Activated CD4-positive, alpha-beta T cell treated with anti-CD3 and anti-CD28 coated beads for 1 hour (primary cell): ENCODE data around the gene ABCA13.

Source experiments
- DNase-seq: peaks from one replicate; pipeline ENCODE4 v3.0.0-alpha.2; 2020

Gene ABCA13

DNA sequence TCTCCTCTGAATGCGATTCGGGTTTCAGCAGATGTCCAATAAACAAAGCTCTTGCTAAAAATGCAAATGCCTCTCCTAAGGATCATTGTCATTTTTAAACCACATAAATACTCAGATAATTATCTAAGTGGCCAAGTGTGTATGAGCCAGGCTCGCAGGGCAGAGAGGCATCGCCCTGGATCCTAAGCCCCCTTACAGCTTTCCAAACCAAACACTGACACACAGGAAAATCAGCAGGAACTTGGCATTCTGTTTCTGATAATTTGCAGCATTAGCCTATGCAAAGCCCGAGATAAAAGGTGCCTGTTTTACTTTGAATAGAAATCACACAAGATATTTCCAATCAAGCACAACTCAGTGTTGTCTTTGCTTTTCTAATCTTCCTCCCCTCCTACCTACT, 134.4 kb downstream of the ABCA13 start:
- no peak for DNase-seq

DNA sequence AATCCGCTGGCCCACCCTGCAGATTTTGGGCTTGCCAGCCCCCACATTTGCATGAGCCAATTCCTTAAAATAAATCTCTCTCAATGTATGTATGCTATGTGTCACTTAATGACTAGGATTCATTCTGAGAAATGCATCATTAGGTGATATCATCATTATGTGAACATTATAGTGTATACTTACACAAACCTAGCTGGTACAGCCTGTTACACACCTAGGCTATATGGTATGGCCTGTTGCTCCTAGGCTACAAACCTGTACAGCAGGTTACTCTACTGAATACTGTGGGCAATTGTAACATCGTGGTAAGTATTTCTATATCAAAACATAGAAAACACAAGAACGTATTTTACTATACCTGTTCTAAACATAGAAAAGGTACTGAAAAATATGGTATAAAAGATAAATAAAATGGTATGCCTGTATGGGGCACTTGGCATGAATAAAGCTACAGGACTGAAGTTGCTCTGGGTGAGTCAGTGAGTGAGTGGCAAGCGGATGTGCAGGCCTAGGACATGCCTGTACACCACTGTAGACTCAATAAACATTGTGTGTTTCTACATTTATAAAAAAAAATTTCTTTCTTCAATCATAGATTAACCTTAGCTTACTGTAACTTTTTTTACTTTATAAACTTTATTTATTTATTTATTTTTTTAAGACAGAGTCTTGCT, 135.9 kb downstream of the ABCA13 start:
- no peak for DNase-seq

DNA sequence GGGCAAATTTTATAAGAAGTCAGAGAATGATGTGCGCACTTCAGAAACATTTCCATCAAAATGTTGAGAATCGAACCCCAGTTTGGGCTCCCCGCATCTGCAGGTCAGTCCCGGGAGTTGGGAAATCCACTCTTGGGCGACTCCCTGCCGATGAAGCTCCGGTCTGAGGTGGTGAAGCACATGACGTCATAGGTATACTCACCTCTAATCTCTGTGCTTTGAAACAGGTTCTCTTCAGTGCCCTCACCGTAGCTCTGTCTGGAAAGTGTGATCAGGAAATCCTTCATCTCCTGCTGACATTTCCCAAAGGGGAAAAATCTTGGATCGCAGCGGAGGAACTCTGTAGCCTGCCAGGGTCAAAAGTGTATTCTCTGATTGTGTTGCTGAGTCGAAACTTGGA, 138.5 kb downstream of the ABCA13 start:
- DNase-seq, result no peak

GRCh38 chr7:48311464-48312100, 140.3 kb downstream of the ABCA13 start:
- DNase-seq, result no peak

DNA sequence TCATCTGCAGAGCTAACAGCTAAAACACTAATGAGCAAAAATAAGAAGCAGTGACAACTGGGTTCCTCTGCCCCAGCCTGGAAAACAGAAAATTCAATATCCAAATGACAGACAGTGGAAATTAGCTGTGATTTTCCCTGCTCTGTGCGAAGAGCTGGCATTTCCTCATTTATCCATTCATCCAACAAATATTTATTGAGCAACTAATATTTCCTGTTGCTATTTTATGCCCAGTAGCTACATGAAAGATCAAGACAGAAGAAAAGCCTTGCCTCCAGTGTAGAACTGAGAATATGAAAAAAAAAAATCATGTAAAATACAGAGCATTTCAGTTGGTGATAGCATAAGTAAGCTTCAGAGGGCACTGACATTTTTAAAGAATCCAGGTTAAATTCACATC, 140.9 kb downstream of the ABCA13 start:
- no peak for DNase-seq

DNA sequence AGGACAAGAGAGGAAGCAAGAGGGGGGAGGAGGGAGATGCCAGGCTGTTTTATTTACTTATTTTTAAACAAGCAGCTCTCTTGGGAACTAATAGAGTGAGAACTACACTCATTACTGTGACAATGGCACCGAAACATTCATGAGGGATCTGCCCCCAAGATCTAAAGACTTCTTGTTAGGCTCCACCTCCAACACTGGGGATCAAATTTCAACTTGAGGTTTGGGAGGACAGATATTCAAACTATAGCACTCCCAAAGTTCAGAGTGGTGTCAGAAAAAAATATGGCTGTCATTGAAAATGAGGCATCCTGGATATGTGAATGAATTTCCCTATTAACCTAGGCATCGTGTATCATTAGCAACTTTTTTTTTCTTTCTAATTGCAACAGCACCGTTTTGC, 145.5 kb downstream of the ABCA13 start:
- no peak for DNase-seq

DNA sequence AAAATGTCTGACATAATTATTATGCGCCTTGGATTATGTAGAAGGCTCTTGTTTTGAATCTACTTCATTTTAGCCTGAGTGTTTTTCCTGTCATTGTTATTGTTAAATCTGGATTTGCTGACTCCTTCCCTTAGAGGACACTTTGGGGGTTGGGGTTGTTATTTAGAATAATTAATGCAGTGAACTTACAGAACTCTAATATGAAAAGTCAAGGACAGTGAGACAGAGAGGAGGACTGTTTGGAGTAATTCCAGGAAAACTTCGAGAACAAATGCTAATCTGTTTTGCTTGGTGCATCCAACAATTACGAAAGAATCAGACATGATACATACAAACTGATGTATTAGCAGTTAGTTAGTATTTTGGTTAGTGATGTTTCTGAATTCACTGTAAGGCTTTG, 146.1 kb downstream of the ABCA13 start:
- DNase-seq, result no peak

GRCh38 chr7:48321319-48322010, 150.2 kb downstream of the ABCA13 start:
- DNase-seq, result no peak

- DNase-seq, result no peak
These were observed 165.9 kb downstream of the ABCA13 start for GRCh38 chr7:48337012-48337621.

DNA sequence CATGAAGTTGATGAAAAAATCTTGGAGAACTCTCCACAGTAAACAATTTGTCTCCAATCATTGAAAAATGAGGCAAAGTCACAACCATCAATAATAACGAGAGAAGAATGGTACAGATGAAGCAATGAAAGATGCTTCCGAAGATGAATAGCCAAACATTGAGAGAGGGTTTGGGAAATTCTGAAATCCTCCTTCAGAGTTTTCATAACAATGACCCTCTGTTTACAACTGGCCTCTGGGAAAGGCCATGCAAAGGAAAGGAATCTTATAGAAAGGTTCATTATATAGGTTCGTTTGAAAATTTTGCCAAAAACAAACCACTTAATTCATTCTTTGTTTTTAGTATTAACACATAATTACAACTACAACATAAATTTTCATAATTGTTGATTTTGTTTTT, 166.5 kb downstream of the ABCA13 start:
- no peak for DNase-seq

DNA sequence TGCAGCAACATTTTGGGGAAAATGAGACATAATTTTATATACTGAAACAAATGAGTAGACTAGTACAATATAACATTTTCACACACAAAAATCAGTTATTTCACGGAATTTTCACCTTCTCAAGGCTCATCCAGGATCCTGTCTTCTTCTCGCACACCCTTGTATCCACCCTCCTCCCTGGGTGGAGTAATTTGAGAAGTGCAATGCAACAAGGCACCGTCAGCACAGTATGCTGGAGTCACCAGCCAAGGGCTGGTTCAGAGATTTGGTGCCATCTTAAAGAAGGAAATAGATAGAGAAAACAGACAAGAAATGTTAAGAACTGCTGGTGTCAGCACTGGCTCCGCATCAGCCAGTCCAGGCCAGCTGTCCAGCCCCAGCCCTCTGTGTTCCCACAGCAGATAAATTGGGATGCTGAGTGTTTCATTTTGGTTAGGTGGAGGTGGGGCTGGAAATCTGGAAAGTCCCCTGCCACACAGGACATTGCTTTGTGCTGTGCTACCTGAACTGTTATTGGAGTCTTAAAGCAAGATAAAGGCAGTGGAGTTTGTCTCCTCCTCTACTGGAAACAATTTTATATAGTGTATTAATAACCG, 176.1 kb downstream of the ABCA13 start:
- no peak for DNase-seq

- no peak for DNase-seq
These were observed 179.3 kb downstream of the ABCA13 start for GRCh38 chr7:48350515-48350914.

GRCh38 chr7:48351900-48352299, 180.6 kb downstream of the ABCA13 start:
- no peak for DNase-seq

GRCh38 chr7:48355346-48355745, 184.1 kb downstream of the ABCA13 start:
- no peak for DNase-seq

DNA sequence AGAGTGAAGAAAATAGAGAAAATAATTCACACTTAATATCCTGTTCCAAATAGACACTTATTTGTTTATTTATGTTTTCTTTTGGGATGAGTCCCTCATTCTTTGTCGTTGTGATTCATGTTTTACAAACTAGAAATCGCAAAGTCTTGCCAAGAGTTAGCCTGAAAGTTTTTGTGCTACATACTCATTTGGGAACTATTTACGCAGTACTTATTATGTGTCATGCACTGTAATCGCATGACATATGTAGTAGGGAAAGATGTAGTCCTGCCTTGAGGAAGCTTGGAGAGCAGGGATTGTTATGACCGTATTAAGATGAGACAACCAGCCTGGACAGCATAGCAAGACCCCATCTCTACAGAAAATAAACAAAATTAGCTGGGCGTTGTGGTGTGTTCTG, 189.3 kb downstream of the ABCA13 start:
- DNase-seq, result no peak

- no peak for DNase-seq
These were observed 191.9 kb downstream of the ABCA13 start for GRCh38 chr7:48363174-48363573.

- DNase-seq, result no peak
These were observed 193.8 kb downstream of the ABCA13 start for GRCh38 chr7:48365010-48365409.

GRCh38 chr7:48366096-48366495, 194.8 kb downstream of the ABCA13 start:
- no peak for DNase-seq

GRCh38 chr7:48376263-48376662, 205.0 kb downstream of the ABCA13 start:
- no peak for DNase-seq

- no peak for DNase-seq
These were observed 209.7 kb downstream of the ABCA13 start for GRCh38 chr7:48380921-48381320.

- no peak for DNase-seq
These were observed 210.3 kb downstream of the ABCA13 start for GRCh38 chr7:48381571-48381970.

DNA sequence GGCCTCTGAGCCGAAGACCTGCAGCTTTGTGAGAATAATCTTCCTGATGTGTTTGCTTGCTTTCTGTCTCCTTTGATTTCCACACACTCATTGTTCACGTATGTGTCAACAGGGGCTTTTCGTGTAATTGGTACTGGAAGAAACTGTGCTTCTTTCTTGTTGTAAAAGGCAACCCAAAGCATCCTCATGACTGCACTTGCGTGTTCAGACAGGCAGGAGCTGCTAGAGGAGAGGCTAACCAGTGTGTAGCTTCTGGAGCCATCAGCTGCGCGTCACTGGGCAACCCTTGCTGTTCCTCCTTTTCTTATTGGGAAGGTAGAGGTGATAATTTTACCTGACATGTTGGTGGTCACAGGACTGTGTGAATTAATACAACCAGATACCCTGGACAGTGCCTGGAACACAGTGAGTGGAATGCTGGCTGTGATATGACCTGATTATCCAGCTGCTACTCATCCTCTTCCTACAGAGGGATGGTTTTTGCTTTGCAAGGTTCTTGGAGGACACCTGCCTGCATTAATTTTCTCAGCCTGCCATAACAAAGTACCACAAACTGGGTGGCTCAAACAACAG, 213.0 kb downstream of the ABCA13 start:
- DNase-seq, result no peak

DNA sequence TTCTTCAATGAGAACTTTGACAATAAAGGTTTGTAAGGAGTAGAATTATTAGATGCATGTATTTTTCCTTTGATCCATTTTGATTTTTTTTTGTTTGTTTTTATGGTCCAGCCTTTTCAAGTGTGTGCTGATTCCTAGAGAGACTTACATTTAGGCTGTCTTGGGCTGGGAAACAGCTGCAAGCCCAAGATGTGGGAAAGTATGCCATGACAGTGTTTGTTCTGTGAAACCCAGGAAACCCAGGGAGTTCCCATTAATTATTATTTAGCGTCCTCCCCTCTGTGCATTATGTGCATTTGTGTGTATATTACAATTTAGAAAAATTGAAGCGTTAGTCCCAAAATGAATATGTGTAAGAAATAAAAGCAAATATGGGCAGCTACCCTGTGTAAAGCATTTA, 216.7 kb downstream of the ABCA13 start:
- no peak for DNase-seq
